BLaER1 treated with 17β-estradiol and CSF1 and Interleukin-3, amounts not matched to agents 10 nM and 100 nM (cell line): ENCODE data around the gene OPCML.

Source experiments
- H3K27ac ChIP-seq, 11 experiments: shearing (Covaris generic); formaldehyde crosslinking; 2 replicates each; pipeline ENCODE4 v1.8.1; 2022
- H3K27me3 ChIP-seq, 11 experiments: shearing (Covaris generic); formaldehyde crosslinking; 2 replicates each; pipeline ENCODE4 v1.8.1; 2022
- H3K36me3 ChIP-seq, 11 experiments: shearing (Covaris generic); formaldehyde crosslinking; 2 replicates each; pipeline ENCODE4 v1.8.1; 2022
- H3K4me1 ChIP-seq, 10 experiments: shearing (Covaris generic); formaldehyde crosslinking; 2 replicates each; pipeline ENCODE4 v1.8.1; 2022
- H3K4me2 ChIP-seq, 11 experiments: shearing (Covaris generic); formaldehyde crosslinking; 2 replicates each; pipeline ENCODE4 v1.8.1; 2022
- H3K4me3 ChIP-seq, 10 experiments: shearing (Covaris generic); formaldehyde crosslinking; 2 replicates each; pipeline ENCODE4 v1.8.1; 2022
- H3K9ac ChIP-seq, 11 experiments: shearing (Covaris generic); formaldehyde crosslinking; 2 replicates each; pipeline ENCODE4 v1.8.1; 2022
- H3K9me3 ChIP-seq, 11 experiments: shearing (Covaris generic); formaldehyde crosslinking; replicated peaks in 1 of 11; 2 replicates each; pipeline ENCODE4 v1.8.1; 2022
- H4K20me1 ChIP-seq, 11 experiments: shearing (Covaris generic); formaldehyde crosslinking; 2 replicates each; pipeline ENCODE4 v1.8.1; 2022
- Cebpa-rat ChIP-seq, 11 experiments: shearing (Covaris generic); IDR thresholded peaks; 2 replicates each; pipeline ENCODE4 v1.8.1; 2022

OPCML gene

GRCh38 chr11:133156986-133157745, 375.1 kb downstream of the OPCML start:
- Histone ChIP-seq H3K27me3 (no peaks in the 10 kb centered on the region), H3K4me3 (no peak overlapping the region), H3K9ac (no peak overlapping the region), H3K9me3 (no peaks in the 10 kb centered on the region), H4K20me1 (no peaks in the 10 kb centered on the region), H3K36me3 (no peaks in the 10 kb centered on the region), H3K4me1 (no peaks in the 10 kb centered on the region), H3K27ac (no peak overlapping the region), H3K4me2 (no peak overlapping the region)
- no peak for TF ChIP-seq Cebpa-rat (IDR thresholded peaks at IDR 0.05)

GRCh38 chr11:133154781-133155180, 377.5 kb downstream of the OPCML start:
- Histone ChIP-seq H3K4me2 (no peak overlapping the region), H4K20me1 (no peaks in the 10 kb centered on the region), H3K9me3 (no peaks in the 10 kb centered on the region), H3K4me3 (no peak overlapping the region), H3K27me3 (no peaks in the 10 kb centered on the region), H3K9ac (no peak overlapping the region), H3K4me1 (no peaks in the 10 kb centered on the region), H3K27ac (no peak overlapping the region), H3K36me3 (no peaks in the 10 kb centered on the region)
- TF ChIP-seq Cebpa-rat (IDR thresholded peaks at IDR 0.05) = no peak

- Histone ChIP-seq H3K36me3 (no peaks in the 10 kb centered on the region), H3K9me3 (no peaks in the 10 kb centered on the region), H3K9ac (no peak overlapping the region), H3K4me1 (no peaks in the 10 kb centered on the region), H3K27ac (no peak overlapping the region), H4K20me1 (no peaks in the 10 kb centered on the region), H3K4me3 (no peak overlapping the region), H3K4me2 (no peak overlapping the region), H3K27me3 (no peaks in the 10 kb centered on the region)
- TF ChIP-seq Cebpa-rat (IDR thresholded peaks at IDR 0.05) = no peak
Measured at GRCh38 chr11:133154076-133154475, 378.2 kb downstream of the OPCML start.

- no peaks in the 10 kb centered on the region for H3K27me3 ChIP-seq
- TF ChIP-seq Cebpa-rat (IDR thresholded peaks at IDR 0.05) = no peak
- H3K4me2 ChIP-seq = no peak overlapping the region
Measured at GRCh38 chr11:133153031-133153430, 379.3 kb downstream of the OPCML start.

GRCh38 chr11:133149698-133150097, 382.6 kb downstream of the OPCML start:
- Histone ChIP-seq H3K4me2 (no peak overlapping the region), H3K4me3 (no peak overlapping the region), H3K9ac (no peak overlapping the region), H3K27ac (no peak overlapping the region), H3K9me3 (no peaks in the 10 kb centered on the region), H3K4me1 (no peaks in the 10 kb centered on the region), H4K20me1 (no peaks in the 10 kb centered on the region), H3K27me3 (no peaks in the 10 kb centered on the region), H3K36me3 (no peaks in the 10 kb centered on the region)
- TF ChIP-seq Cebpa-rat (IDR thresholded peaks at IDR 0.05) = no peak

More at GRCh38 chr11:133153031-133153430, 379.3 kb downstream of the OPCML start:
- no peak overlapping the region for H3K4me3 ChIP-seq
- H3K9ac ChIP-seq = no peak overlapping the region
- H3K27ac ChIP-seq = no peak overlapping the region
- H3K4me1 ChIP-seq = no peaks in the 10 kb centered on the region
- no peaks in the 10 kb centered on the region for H3K9me3 ChIP-seq
- no peaks in the 10 kb centered on the region for H4K20me1 ChIP-seq
- H3K36me3 ChIP-seq = no peaks in the 10 kb centered on the region

- Histone ChIP-seq H3K27ac (no peak overlapping the region), H3K4me1 (no peaks in the 10 kb centered on the region), H3K9me3 (no peaks in the 10 kb centered on the region), H4K20me1 (no peaks in the 10 kb centered on the region), H3K9ac (no peak overlapping the region), H3K4me3 (no peak overlapping the region), H3K27me3 (no peaks in the 10 kb centered on the region), H3K4me2 (no peak overlapping the region), H3K36me3 (no peaks in the 10 kb centered on the region)
- TF ChIP-seq Cebpa-rat (IDR thresholded peaks at IDR 0.05) = no peak
Measured at GRCh38 chr11:133147625-133148024, 384.7 kb downstream of the OPCML start.

GRCh38 chr11:133146697-133147306, 385.5 kb downstream of the OPCML start:
- no peaks in the 10 kb centered on the region for H4K20me1 ChIP-seq
- no peak overlapping the region for H3K4me3 ChIP-seq
- H3K9me3 ChIP-seq = no peaks in the 10 kb centered on the region
- no peak overlapping the region for H3K9ac ChIP-seq
- no peak for TF ChIP-seq Cebpa-rat (IDR thresholded peaks at IDR 0.05)
- no peaks in the 10 kb centered on the region for H3K36me3 ChIP-seq
- no peak overlapping the region for H3K4me2 ChIP-seq
- H3K27me3 ChIP-seq = no peaks in the 10 kb centered on the region
- no peaks in the 10 kb centered on the region for H3K4me1 ChIP-seq
- H3K27ac ChIP-seq = no peak overlapping the region

- TF ChIP-seq Cebpa-rat (IDR thresholded peaks at IDR 0.05) = no peak
- Histone ChIP-seq H3K4me1 (no peaks in the 10 kb centered on the region), H3K4me2 (no peak overlapping the region), H3K9ac (no peak overlapping the region), H3K36me3 (no peaks in the 10 kb centered on the region), H3K4me3 (no peak overlapping the region), H4K20me1 (peaks cover 0 to 4% (median 0%) of the 10 kb centered on the region in 11 experiments; a peak in 2 of 22 replicates), H3K27me3 (no peaks in the 10 kb centered on the region), H3K9me3 (no peaks in the 10 kb centered on the region), H3K27ac (no peak overlapping the region)
Measured at GRCh38 chr11:133137939-133138338, 394.4 kb downstream of the OPCML start.

GRCh38 chr11:133137270-133137669, 395.0 kb downstream of the OPCML start:
- H3K36me3 ChIP-seq = no peaks in the 10 kb centered on the region
- no peak overlapping the region for H3K9ac ChIP-seq
- H4K20me1 ChIP-seq = peaks cover 0 to 4% (median 0%) of the 10 kb centered on the region in 11 experiments; a peak in 2 of 22 replicates
- H3K27me3 ChIP-seq = no peaks in the 10 kb centered on the region
- H3K4me3 ChIP-seq = no peak overlapping the region
- no peak for TF ChIP-seq Cebpa-rat (IDR thresholded peaks at IDR 0.05)
- no peak overlapping the region for H3K4me2 ChIP-seq
- H3K4me1 ChIP-seq = no peaks in the 10 kb centered on the region
- H3K27ac ChIP-seq = no peak overlapping the region
- no peaks in the 10 kb centered on the region for H3K9me3 ChIP-seq

GRCh38 chr11:133136376-133136775, 395.9 kb downstream of the OPCML start:
- TF ChIP-seq Cebpa-rat (IDR thresholded peaks at IDR 0.05) = no peak
- no peak overlapping the region for H3K4me3 ChIP-seq

More at GRCh38 chr11:133136376-133136775, 395.9 kb downstream of the OPCML start:
- Histone ChIP-seq H3K9ac (no peak overlapping the region), H4K20me1 (peaks cover 0 to 4% (median 0%) of the 10 kb centered on the region in 11 experiments; a peak in 2 of 22 replicates), H3K27me3 (no peaks in the 10 kb centered on the region), H3K4me2 (no peak overlapping the region), H3K27ac (no peak overlapping the region), H3K4me1 (no peaks in the 10 kb centered on the region), H3K9me3 (no peaks in the 10 kb centered on the region), H3K36me3 (no peaks in the 10 kb centered on the region)
